ENCODE measurements around the gene ZBTB18. TPM values are rescaled to one million over a fixed set of nuclear protein-coding genes. Genes with fewer than 3 reads are reported as not detected.

ZBTB18 gene
- total RNA-seq, 1 experiment from 2014 or later = 1.8 TPM

DNA sequence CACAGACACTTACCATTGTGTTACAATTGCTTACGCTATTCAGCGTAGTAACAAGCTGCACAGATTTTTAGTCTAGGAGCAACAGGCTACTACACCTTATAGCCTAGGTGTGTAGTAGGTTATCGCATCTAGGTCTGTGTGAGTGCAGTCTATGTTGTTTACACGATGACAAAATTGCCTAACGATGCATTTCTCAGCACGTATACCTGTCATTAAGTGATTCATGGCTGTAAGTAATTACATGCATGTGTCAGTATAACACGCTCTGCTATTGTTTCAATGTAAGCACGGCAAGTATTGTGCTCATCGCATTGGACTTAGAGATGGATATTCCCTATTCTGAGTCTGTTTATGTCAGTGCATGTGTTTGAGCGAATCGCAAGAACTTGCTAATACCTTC lies 15.7 kb upstream of the ZBTB18 start:
- intact Hi-C loops (cut with micrococcal nuclease) = no loop called here
- ATAC-seq (no peak), DNase-seq (ENCODE audit: low read depth, low spot score) (no peak)
- Histone ChIP-seq H3K4me2 (ENCODE audit: low read length) (no peak overlapping the region), H3K9me2 (ENCODE audit: insufficient read depth) (no peaks in the 10 kb centered on the region), H3K9ac (ENCODE audit: low read length) (no peak overlapping the region), H2AFZ (ENCODE audit: low read depth, low read length, poor library complexity, severe bottlenecking) (no peak overlapping the region), H3K4me1 (ENCODE audit: control insufficient read depth in 1 of 2, insufficient read depth in 2 of 2, low read length in 2 of 2) (no peaks in the 10 kb centered on the region), H4K20me1 (ENCODE audit: insufficient read depth) (no peaks in the 10 kb centered on the region; the same call in 1 of the 2 replicates), H3K27ac (ENCODE audit: low read depth, low read length) (no peak overlapping the region), H3K4me3 (replicated peaks in 1 of 2; ENCODE audit: low read depth in 1 of 2, low read length in 2 of 2) (no peak overlapping the region), H3K79me2 (ENCODE audit: insufficient read depth, low read length) (no peaks in the 10 kb centered on the region), H3K9me3 (ENCODE audit: control insufficient read depth in 1 of 2, insufficient read depth in 1 of 2, low read depth in 1 of 2, low read length in 2 of 2) (no peaks in the 10 kb centered on the region), H3K36me3 (ENCODE audit: control insufficient read depth in 1 of 2, insufficient read depth in 2 of 2, low read length in 2 of 2) (no peaks in the 10 kb centered on the region), H3K27me3 (ENCODE audit: insufficient read depth, low read length) (peaks cover 52% of the 10 kb centered on the region)
- POLR2A ChIA-PET = no interaction called here
- TF ChIP-seq POLR2AphosphoS5 (IDR thresholded peaks at IDR 0.05; ENCODE audit: low read depth, low read length) (no peak), JUND (IDR thresholded peaks at IDR 0.05) (no peak), ZFX (IDR thresholded peaks at IDR 0.05) (no peak), SP1 (IDR thresholded peaks at IDR 0.05; ENCODE audit: low read depth) (no peak), SRF (IDR thresholded peaks at IDR 0.05; ENCODE audit: low read depth) (no peak), EZH2phosphoT487 (IDR thresholded peaks at IDR 0.05; ENCODE audit: borderline replicate concordance) (no peak), ZNF274 (IDR thresholded peaks at IDR 0.05; ENCODE audit: low read depth, low read length) (no peak), TCF7L2 (IDR thresholded peaks at IDR 0.05; ENCODE audit: borderline replicate concordance, extremely low read depth, insufficient read depth, insufficient read length) (no peak), CEBPB (IDR thresholded peaks at IDR 0.05; ENCODE audit: low read depth) (no peak)
- TF ChIP-seq, protein P1, sequence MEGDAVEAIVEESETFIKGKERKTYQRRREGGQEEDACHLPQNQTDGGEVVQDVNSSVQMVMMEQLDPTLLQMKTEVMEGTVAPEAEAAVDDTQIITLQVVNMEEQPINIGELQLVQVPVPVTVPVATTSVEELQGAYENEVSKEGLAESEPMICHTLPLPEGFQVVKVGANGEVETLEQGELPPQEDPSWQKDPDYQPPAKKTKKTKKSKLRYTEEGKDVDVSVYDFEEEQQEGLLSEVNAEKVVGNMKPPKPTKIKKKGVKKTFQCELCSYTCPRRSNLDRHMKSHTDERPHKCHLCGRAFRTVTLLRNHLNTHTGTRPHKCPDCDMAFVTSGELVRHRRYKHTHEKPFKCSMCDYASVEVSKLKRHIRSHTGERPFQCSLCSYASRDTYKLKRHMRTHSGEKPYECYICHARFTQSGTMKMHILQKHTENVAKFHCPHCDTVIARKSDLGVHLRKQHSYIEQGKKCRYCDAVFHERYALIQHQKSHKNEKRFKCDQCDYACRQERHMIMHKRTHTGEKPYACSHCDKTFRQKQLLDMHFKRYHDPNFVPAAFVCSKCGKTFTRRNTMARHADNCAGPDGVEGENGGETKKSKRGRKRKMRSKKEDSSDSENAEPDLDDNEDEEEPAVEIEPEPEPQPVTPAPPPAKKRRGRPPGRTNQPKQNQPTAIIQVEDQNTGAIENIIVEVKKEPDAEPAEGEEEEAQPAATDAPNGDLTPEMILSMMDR (IDR thresholded peaks at IDR 0.05 in 2 of 3, conservative IDR thresholded peaks at IDR 0.05 in 1 of 3; ENCODE audit: borderline replicate concordance in 1 of 3, insufficient read depth in 1 of 3, low read depth in 2 of 3, low read length in 2 of 3) = no peak
- TF ChIP-seq, protein P2, sequence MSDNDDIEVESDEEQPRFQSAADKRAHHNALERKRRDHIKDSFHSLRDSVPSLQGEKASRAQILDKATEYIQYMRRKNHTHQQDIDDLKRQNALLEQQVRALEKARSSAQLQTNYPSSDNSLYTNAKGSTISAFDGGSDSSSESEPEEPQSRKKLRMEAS (IDR thresholded peaks at IDR 0.05) = no peak
- CTCF ChIA-PET = no interaction called here
- BruUV-seq (replicated peaks) = no TSS peak
- RAD21 ChIA-PET (ENCODE audit: low non-redundant PET in 1 of 2, low total read pairs in 2 of 2, uncharacterized antibody in 2 of 2, unreplicated experiment in 2 of 2) = no interaction called here

Measured in HCT116 (cell line).